ENCODE measurements around the gene SLC24A3. TPM values are rescaled to one million over a fixed set of nuclear protein-coding genes. Genes with fewer than 3 reads are reported as not detected.

The SLC24A3 gene
- polyA plus RNA-seq, 1 experiment, result 1.7 TPM

DNA sequence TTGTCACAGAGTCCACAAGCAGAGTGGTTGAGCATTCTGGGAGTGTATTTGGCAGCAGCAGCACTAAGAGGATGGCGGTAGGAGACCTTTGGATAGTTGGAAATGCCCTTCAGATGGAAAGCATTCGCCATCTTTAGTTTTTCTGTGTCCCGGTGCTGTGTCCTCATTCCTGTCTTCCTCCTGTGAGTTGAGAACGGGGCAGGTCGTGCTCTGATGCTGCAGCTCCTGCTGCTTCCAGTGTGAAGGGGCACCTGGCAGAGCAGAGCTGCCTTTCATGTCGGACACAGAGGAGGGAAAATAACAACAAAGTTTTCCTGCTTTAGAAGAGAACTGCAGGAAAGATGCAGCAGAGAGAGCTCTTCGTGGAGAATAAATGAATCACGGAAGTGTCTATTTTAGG is 194.8 kb downstream of the SLC24A3 start:
- ChIA-PET CTCF (no interaction called here), POLR2A (no interaction called here)

DNA sequence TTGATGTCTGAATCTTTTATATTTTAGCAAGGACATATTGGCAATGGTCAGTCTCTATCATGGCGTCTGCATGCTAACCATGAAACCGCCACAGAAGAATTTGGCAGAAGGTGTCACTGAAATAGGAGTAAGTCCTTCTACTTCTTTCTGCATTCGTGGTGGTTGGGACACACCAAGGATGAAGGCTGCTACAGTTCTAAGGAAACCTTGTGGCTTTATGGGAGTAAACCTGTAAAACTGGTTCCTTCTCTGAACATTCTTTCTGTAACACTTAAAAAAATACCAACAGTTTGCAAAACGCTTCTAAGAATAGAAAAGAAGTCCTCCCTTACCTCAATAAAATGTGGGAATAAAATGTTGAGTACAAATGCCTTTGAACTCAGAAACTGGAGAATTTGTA is 195.3 kb downstream of the SLC24A3 start:
- CTCF ChIA-PET, result no interaction called here
- POLR2A ChIA-PET, result no interaction called here
- TF ChIP-seq CTCF (IDR thresholded peaks at IDR 0.05; ENCODE audit: insufficient read depth, low read depth, low read length), result no peak

More for the DNA sequence above, 194.8 kb downstream of the SLC24A3 start:
- no peak for TF ChIP-seq CTCF (IDR thresholded peaks at IDR 0.05; ENCODE audit: insufficient read depth, low read depth, low read length)
- DNase-seq (ENCODE audit: low read depth), result no peak
- no peak overlapping the region for H3K4me3 ChIP-seq (ENCODE audit: low read depth, low read length)
- no peaks in the 10 kb centered on the region for H3K36me3 ChIP-seq (ENCODE audit: control insufficient read depth, insufficient read depth, low read length)
- H3K27me3 ChIP-seq (ENCODE audit: control insufficient read depth, insufficient read depth, low read length), result no peaks in the 10 kb centered on the region

GRCh38 chr20:19408971-19409370 is 196.5 kb downstream of the SLC24A3 start:
- Histone ChIP-seq H3K4me3 (ENCODE audit: low read depth, low read length) (no peak overlapping the region), H3K27me3 (ENCODE audit: control insufficient read depth, insufficient read depth, low read length) (no peaks in the 10 kb centered on the region), H3K36me3 (ENCODE audit: control insufficient read depth, insufficient read depth, low read length) (no peaks in the 10 kb centered on the region)
- ChIA-PET CTCF (interaction anchor here (0.7 kb wide), 1 partner anchor 220 kb away, joined by 4 read pairs; no protein-coding TSS in a partner anchor), POLR2A (no interaction called here)
- DNase-seq (ENCODE audit: low read depth), result no peak
- no peak for TF ChIP-seq CTCF (IDR thresholded peaks at IDR 0.05; ENCODE audit: insufficient read depth, low read depth, low read length)

More for the DNA sequence above, 195.3 kb downstream of the SLC24A3 start:
- DNase-seq (ENCODE audit: low read depth), result peak; percentile 46
- Histone ChIP-seq H3K27me3 (ENCODE audit: control insufficient read depth, insufficient read depth, low read length) (no peaks in the 10 kb centered on the region), H3K36me3 (ENCODE audit: control insufficient read depth, insufficient read depth, low read length) (no peaks in the 10 kb centered on the region), H3K4me3 (ENCODE audit: low read depth, low read length) (no peak overlapping the region)

DNA sequence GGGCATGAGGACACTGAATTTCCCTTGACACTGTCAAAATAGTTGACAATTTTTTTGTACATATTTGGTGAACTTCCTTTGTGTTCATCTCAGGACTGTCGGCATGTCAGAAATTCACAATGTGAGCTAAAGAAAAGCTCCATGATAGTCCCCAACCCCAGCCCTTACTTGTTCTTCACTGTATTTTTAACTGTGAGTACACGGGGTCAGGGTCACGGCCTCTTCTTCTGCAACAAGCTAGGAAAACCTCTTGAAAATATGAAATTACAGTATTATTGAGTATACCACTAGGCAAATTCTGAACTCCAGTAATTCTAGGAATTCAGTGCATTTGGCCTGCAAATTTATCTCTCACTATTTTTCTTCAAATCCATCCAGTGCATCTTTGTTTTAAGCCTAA is 199.4 kb downstream of the SLC24A3 start:
- Histone ChIP-seq H3K36me3 (ENCODE audit: control insufficient read depth, insufficient read depth, low read length) (no peaks in the 10 kb centered on the region), H3K4me3 (ENCODE audit: low read depth, low read length) (no peak overlapping the region), H3K27me3 (ENCODE audit: control insufficient read depth, insufficient read depth, low read length) (no peaks in the 10 kb centered on the region)
- ChIA-PET POLR2A (no interaction called here), CTCF (no interaction called here)
- TF ChIP-seq CTCF (IDR thresholded peaks at IDR 0.05; ENCODE audit: insufficient read depth, low read depth, low read length), result no peak
- no peak for DNase-seq (ENCODE audit: low read depth)

GRCh38 chr20:19412254-19412653 is 199.8 kb downstream of the SLC24A3 start:
- CTCF ChIA-PET, result no interaction called here
- Histone ChIP-seq H3K27me3 (ENCODE audit: control insufficient read depth, insufficient read depth, low read length) (no peaks in the 10 kb centered on the region), H3K36me3 (ENCODE audit: control insufficient read depth, insufficient read depth, low read length) (no peaks in the 10 kb centered on the region), H3K4me3 (ENCODE audit: low read depth, low read length) (no peak overlapping the region)
- DNase-seq (ENCODE audit: low read depth), result no peak
- POLR2A ChIA-PET, result no interaction called here
- no peak for TF ChIP-seq CTCF (IDR thresholded peaks at IDR 0.05; ENCODE audit: insufficient read depth, low read depth, low read length)

Data from BJ (cell line).